Mesendoderm (in vitro differentiated cells): ENCODE results near the gene GP1BB.
"Not testable (repeated sequence)": the region's sequence is repeated elsewhere in the genome, so short reads cannot be mapped to it uniquely, and the experiment has no call there.

Source experiments
- DNase-seq: peaks from one replicate; pipeline ENCODE4 v3.0.0; 2013
- H2AK5ac ChIP-seq: 2 replicates; pipeline ENCODE4 v1.6.1; 2013; ENCODE audit warnings: low read length, inconsistent platforms
- H2BK120ac ChIP-seq: 2 replicates; pipeline ENCODE4 v1.6.1; 2013; ENCODE audit warnings: low read depth, mild to moderate bottlenecking, low read length, moderate library complexity, mixed read lengths
- H2BK15ac ChIP-seq: replicated peaks from 2 replicates; pipeline ENCODE4 v1.6.1; 2013; ENCODE audit warnings: low read depth, mild to moderate bottlenecking, moderate library complexity
- H2BK5ac ChIP-seq: 2 replicates; pipeline ENCODE4 v1.6.1; 2013; ENCODE audit warnings: low read length, inconsistent platforms
- H3K18ac ChIP-seq: 2 replicates; pipeline ENCODE4 v1.6.1; 2013; ENCODE audit warnings: mild to moderate bottlenecking, low read length, mixed read lengths
- H3K23ac ChIP-seq: one replicate; pipeline ENCODE4 v1.6.1; 2013; ENCODE audit warnings: low read length
- H3K27ac ChIP-seq: 2 replicates; pipeline ENCODE4 v1.5.1; 2013; ENCODE audit warnings: low read depth, mild to moderate bottlenecking, inconsistent platforms, low read length, moderate library complexity
- H3K27me3 ChIP-seq: 2 replicates; pipeline ENCODE4 v1.6.1; 2013; ENCODE audit warnings: low read length, control low read depth, mild to moderate bottlenecking, inconsistent platforms; ENCODE audit not compliant: insufficient read depth, poor library complexity
- H3K36me3 ChIP-seq: 2 replicates; pipeline ENCODE4 v1.6.1; 2013; ENCODE audit warnings: low read length, inconsistent platforms; ENCODE audit not compliant: control insufficient read depth, insufficient read depth
- H3K4ac ChIP-seq: one replicate; pipeline ENCODE4 v1.6.1; 2013; ENCODE audit warnings: low read depth, mild to moderate bottlenecking, low read length, moderate library complexity
- H3K4me1 ChIP-seq: 2 replicates; pipeline ENCODE4 v1.6.1; 2013; ENCODE audit warnings: low read depth, low read length, inconsistent platforms; ENCODE audit not compliant: control insufficient read depth
- H3K4me2 ChIP-seq: 2 replicates; pipeline ENCODE4 v1.6.1; 2013; ENCODE audit warnings: low read length
- H3K4me3 ChIP-seq: 2 replicates; pipeline ENCODE4 v1.5.1; 2013; ENCODE audit warnings: mild to moderate bottlenecking, low read length
- H3K56ac ChIP-seq: one replicate; pipeline ENCODE4 v1.6.1; 2013; ENCODE audit warnings: low read length
- H3K79me1 ChIP-seq: 2 replicates; pipeline ENCODE4 v1.6.1; 2013; ENCODE audit warnings: low read length, inconsistent platforms
- H3K79me2 ChIP-seq: 2 replicates; pipeline ENCODE4 v1.6.1; 2013; ENCODE audit warnings: mild to moderate bottlenecking, low read length; ENCODE audit not compliant: control insufficient read depth, insufficient read depth
- H3K9ac ChIP-seq: 2 replicates; pipeline ENCODE4 v1.6.1; 2013; ENCODE audit warnings: low read length, inconsistent platforms
- H4K5ac ChIP-seq: one replicate; pipeline ENCODE4 v1.6.1; 2013; ENCODE audit warnings: low read length
- H4K8ac ChIP-seq: one replicate; pipeline ENCODE4 v1.6.1; 2013; ENCODE audit warnings: low read depth, mild to moderate bottlenecking, control low read depth, low read length, moderate library complexity
- WGBS: extraction: QIAGEN DNeasy Blood & Tissue Kit; methylation state at CpG from one replicate; pipeline ENCODE4 v1.1.7; 2013; ENCODE audit warnings: low lambda C conversion rate, missing lambda C conversion rate; ENCODE audit not compliant: insufficient coverage; ENCODE audit errors: extremely low coverage; 5-methylcytosine and 5-hydroxymethylcytosine counted together

Gene GP1BB

DNA sequence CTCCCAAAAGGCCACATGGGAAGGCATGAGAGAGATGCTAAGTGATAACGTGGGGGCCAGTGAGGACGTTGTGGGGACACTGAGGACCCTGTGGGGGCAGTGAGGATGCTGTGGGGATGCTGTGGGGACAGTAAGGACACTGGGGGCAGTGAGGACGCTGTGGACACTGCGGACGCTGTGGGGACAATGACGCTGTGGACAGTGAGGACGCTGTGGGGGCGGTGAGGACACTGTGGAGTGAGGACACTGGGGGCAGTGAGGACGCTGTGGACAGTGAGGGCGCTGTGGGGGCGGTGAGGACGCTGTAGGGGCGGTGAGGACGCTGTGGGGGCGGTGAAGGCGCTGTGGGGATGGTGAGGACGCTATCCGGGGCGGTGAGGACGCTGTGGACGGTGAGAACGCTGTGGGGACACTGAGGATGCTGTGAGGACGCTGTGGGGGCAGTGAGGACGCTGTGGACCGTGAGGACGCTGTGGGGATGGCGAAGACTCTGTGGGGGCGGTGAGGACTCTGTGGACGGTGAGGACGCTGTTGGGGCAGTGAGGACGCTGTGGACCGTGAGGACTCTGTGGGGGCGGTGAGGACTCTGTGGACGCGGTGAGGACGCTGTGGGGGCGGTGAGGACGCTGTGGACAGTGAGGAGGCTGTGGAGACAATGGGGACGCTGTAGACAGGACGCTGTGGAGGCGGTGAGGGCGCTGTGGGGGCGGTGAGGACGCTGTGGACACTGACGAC is 1.8 kb downstream of the GP1BB start:
- no peak overlapping the region for H3K4ac ChIP-seq
- H2BK120ac ChIP-seq = no peak overlapping the region
- no peaks in the 10 kb centered on the region for H3K79me2 ChIP-seq
- H2BK5ac ChIP-seq = no peak overlapping the region
- no peaks in the 10 kb centered on the region for H3K79me1 ChIP-seq
- no peak overlapping the region for H2BK15ac ChIP-seq
- H3K4me2 ChIP-seq = no peak overlapping the region
- no peak overlapping the region for H4K5ac ChIP-seq
- WGBS = no CpG with 5 or more reads among the region's 45 CpGs
- H3K56ac ChIP-seq = no peak overlapping the region
- DNase-seq = no peak
- no peak overlapping the region for H4K8ac ChIP-seq
- no peak overlapping the region for H3K23ac ChIP-seq
- H3K4me3 ChIP-seq = no peak overlapping the region
- no peak overlapping the region for H2AK5ac ChIP-seq
- H3K36me3 ChIP-seq = no peaks in the 10 kb centered on the region
- no peak overlapping the region for H3K18ac ChIP-seq
- peaks cover 7% of the 10 kb centered on the region for H3K4me1 ChIP-seq
- H3K9ac ChIP-seq = no peak overlapping the region
- no peak overlapping the region for H3K27ac ChIP-seq
- peaks cover 26% of the 10 kb centered on the region for H3K27me3 ChIP-seq

DNA sequence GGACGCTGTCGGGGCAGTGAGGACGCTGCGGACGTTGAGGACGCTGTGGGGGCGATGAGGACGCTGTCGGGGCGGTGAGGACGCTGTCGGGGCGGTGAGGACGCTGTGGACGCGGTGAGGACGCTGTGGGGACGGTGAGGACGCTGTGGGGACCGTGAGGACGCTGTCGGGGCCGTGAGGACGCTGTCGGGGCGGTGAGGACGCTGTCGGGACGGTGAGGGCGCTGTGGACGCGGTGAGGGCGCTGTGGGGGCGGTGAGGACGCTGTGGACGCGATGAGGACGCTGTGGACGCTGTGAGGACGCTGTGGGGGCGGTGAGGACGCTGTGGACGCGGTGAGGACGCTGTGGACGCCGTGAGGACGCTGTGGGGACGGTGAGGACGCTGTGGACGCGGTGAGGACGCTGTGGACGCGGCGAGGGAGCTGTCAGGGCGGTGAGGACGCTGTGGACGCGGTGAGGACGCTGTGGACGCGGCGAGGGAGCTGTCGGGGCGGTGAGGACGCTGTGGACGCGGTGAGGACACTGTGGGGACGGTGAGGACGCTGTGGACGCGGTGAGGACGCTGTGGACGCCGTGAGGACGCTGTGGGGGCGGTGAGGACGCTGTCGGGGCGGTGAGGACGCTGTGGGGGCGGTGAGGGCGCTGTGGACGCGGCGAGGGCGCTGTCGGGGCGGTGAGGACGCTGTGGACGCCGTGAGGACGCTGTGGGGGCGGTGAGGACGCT is 2.9 kb downstream of the GP1BB start:
- not testable (repeated sequence) for H2BK15ac ChIP-seq, H3K27ac ChIP-seq, H4K8ac ChIP-seq, H3K18ac ChIP-seq, DNase-seq, H3K36me3 ChIP-seq, H3K4me2 ChIP-seq, H4K5ac ChIP-seq, H3K23ac ChIP-seq, H3K79me1 ChIP-seq, H3K9ac ChIP-seq, H3K79me2 ChIP-seq, H3K4me3 ChIP-seq, H2AK5ac ChIP-seq, H2BK120ac ChIP-seq, H3K4ac ChIP-seq, H2BK5ac ChIP-seq, H3K56ac ChIP-seq, H3K4me1 ChIP-seq
- no CpG with 5 or more reads among the region's 96 CpGs for WGBS
- H3K27me3 ChIP-seq = peaks cover 19% of the 10 kb centered on the region

DNA sequence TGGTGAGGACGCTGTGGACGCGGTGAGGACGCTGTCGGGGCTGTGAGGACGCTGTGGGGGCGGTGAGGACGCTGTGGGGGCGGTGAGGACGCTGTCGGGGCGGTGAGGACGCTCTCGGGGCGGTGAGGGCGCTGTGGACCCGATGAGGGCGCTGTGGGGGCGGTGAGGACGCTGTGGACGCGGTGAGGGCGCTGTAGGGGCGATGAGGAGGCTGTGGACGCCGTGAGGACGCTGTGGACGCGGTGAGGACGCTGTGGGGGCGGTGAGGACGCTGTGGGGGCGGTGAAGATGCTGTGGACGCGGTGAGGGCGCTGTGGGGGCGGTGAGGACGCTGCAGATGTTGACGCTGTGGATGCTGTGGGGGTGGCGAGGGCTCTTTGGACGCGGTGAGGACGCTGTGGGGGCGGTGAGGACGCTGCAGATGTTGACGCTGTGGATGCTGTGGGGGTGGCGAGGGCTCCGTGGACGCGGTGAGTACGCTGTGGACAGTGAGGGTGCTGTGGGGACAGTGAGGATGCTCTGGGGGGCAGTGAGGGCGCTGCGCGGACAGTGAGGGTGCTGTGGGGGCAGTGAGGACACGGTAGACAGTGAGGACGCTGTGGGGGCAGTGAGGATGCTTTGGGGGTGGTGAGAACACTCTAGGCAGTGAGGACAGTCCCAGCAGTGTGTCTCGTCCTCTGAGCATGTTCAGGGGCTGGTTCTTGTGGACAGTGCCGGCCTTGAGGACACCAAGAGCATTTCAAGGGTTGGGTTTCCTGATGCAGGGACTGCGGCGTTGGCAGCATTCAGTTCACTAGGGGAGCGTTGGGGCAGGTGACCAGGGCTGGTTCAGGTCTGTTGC is 4.2 kb downstream of the GP1BB start:
- Histone ChIP-seq H3K56ac (no peak overlapping the region), H4K5ac (no peak overlapping the region), H3K27ac (no peak overlapping the region), H3K4me3 (no peak overlapping the region), H4K8ac (no peak overlapping the region), H3K18ac (no peak overlapping the region), H3K4ac (no peak overlapping the region), H3K79me1 (no peaks in the 10 kb centered on the region), H3K27me3 (peaks cover 14% of the 10 kb centered on the region), H2AK5ac (no peak overlapping the region), H2BK5ac (no peak overlapping the region), H3K79me2 (no peaks in the 10 kb centered on the region), H3K36me3 (no peaks in the 10 kb centered on the region), H3K4me1 (peaks cover 4% of the 10 kb centered on the region), H3K4me2 (no peak overlapping the region), H2BK120ac (no peak overlapping the region), H3K9ac (no peak overlapping the region), H3K23ac (no peak overlapping the region), H2BK15ac (no peak overlapping the region)
- WGBS = no CpG with 5 or more reads among the region's 61 CpGs
- DNase-seq = no peak

DNA sequence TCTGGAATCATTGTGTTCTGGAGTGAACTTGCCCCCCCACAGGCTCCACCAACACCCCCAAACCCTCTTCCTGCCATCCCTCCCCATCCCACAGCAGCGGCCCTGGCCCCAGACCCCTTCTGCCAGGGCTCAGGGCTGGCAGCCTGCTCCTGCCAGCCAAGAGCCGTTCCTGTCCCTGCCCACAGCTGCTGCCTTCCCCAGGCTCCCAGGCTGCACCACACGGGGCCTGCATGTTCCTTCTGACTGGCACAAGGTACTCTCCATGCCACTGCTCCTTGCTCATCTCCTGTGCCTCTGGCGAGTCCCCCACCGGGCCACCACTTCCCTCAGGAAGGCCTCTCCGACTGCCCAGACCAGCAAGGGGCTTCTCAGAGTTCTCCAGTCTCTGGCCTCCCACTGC is 4.9 kb downstream of the GP1BB start:
- Histone ChIP-seq H4K8ac (no peak overlapping the region), H4K5ac (no peak overlapping the region), H3K4me2 (no peak overlapping the region), H2AK5ac (no peak overlapping the region), H3K27ac (no peak overlapping the region), H3K4me1 (no peaks in the 10 kb centered on the region), H3K18ac (no peak overlapping the region), H2BK5ac (no peak overlapping the region), H3K79me1 (no peaks in the 10 kb centered on the region), H3K9ac (no peak overlapping the region), H3K27me3 (peaks cover 10% of the 10 kb centered on the region), H3K4ac (no peak overlapping the region), H3K56ac (no peak overlapping the region), H3K23ac (no peak overlapping the region), H3K4me3 (no peak overlapping the region), H3K79me2 (no peaks in the 10 kb centered on the region), H3K36me3 (no peaks in the 10 kb centered on the region), H2BK120ac (no peak overlapping the region), H2BK15ac (no peak overlapping the region)
- no CpG with 5 or more reads among the region's 6 CpGs for WGBS
- no peak for DNase-seq

DNA sequence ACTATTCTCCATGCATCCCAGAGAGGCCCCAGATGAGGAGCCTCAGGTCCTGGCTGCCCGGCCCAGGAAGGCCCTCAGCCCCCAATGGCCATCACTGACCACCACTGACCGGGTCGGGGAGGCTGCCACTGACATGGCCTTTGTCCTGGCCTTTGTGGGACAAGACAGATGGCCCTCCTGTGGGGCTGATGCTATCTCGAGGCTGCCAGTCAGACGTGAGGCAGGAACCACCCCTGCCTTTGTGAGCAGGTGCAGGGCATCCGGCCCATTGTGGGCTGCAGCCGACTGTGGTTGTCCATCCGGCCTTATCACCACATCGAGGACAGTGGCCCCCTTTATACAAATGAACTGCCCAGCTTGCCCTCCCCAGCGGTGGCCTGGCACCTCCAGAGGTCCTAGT is 5.5 kb downstream of the GP1BB start:
- Histone ChIP-seq H4K5ac (no peak overlapping the region), H3K56ac (no peak overlapping the region), H2AK5ac (no peak overlapping the region), H2BK120ac (no peak overlapping the region), H3K79me2 (no peaks in the 10 kb centered on the region), H3K4me2 (no peak overlapping the region), H3K36me3 (no peaks in the 10 kb centered on the region), H4K8ac (no peak overlapping the region), H3K4me3 (no peak overlapping the region), H3K4me1 (no peaks in the 10 kb centered on the region), H3K27ac (no peak overlapping the region), H2BK5ac (no peak overlapping the region), H2BK15ac (no peak overlapping the region), H3K23ac (no peak overlapping the region), H3K27me3 (peaks cover 10% of the 10 kb centered on the region), H3K18ac (no peak overlapping the region), H3K79me1 (no peaks in the 10 kb centered on the region), H3K4ac (no peak overlapping the region), H3K9ac (no peak overlapping the region)
- WGBS = no CpG with 5 or more reads among the region's 10 CpGs
- DNase-seq = no peak
